GM10847 (cell line): ENCODE data around the gene ZBTB32.

Experiments
- POLR2A ChIP-seq: IDR thresholded peaks from 2 replicates; pipeline ENCODE4 v1.6.1; 2011; ENCODE audit not compliant: insufficient read length; ENCODE audit errors: extremely low read depth

ZBTB32 gene

DNA sequence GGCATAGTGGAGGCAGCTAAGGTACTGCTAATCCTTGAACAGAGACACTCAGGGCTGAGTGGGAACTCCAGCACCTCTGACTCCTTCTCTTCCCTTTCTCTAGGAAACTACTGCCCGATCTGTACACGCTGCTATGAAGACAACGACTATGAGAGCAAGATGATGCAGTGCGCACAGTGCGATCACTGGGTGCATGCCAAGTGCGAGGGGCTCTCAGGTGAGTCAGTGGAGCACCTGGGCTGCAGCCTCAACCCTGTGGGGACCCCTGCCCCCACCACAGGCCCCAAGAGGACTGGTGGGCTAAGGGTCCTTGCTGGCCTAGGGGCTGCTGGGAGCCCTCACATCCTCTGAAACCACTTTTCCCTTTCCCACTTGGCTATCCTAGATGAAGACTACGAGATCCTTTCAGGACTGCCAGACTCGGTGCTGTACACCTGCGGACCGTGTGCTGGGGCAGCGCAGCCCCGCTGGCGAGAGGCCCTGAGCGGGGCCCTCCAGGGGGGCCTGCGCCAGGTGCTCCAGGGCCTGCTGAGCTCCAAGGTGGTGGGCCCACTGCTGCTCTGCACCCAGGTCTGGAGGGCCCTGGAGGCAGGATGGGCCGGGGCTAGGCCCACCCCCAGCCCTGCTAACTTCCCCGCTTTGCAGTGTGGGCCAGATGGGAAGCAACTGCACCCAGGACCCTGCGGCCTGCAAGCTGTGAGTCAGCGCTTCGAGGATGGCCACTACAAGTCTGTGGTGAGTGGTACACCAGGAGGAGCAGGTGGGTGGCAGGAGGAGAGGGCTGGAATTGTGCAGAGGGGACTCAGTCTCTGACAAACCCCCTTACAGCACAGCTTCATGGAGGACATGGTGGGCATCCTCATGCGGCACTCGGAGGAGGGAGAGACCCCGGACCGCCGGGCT is 22.9 kb downstream of the ZBTB32 start:
- TF ChIP-seq POLR2A = no peak

DNA sequence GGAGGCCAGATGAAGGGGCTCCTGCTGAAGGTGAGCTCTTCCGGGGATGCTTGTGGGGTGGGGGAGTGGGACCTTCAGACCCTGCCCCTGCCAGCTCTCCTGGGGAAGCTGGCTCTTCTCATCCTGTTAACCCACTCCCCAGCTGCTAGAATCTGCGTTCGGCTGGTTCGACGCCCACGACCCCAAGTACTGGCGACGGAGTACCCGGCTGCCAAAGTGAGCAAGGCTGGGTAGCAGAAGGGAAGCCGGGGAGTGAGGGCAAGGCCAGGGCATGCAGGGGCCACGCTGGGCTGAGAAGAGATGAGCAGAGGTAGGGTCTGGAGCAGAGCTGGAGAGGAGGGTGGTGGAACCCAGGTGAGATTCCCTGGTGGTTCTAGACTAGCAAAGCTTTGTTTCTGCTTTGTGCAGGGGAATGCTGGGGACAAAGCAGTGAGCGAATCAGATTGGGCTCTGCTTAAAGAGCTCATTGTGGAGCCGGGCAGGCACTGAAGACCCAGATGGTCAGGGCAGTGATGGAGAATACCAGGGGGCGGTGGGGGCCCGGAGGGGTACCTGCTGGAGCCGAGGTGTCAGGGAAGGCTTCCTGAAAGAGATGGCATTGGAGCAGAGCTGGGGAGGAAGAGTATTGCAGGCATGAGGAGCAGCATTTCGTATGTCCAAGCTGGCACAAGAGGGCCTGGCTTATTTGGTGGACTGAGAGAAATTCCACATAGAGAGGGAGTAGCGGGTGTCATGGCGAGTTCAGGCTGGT is 23.8 kb downstream of the ZBTB32 start:
- TF ChIP-seq POLR2A = no peak

DNA sequence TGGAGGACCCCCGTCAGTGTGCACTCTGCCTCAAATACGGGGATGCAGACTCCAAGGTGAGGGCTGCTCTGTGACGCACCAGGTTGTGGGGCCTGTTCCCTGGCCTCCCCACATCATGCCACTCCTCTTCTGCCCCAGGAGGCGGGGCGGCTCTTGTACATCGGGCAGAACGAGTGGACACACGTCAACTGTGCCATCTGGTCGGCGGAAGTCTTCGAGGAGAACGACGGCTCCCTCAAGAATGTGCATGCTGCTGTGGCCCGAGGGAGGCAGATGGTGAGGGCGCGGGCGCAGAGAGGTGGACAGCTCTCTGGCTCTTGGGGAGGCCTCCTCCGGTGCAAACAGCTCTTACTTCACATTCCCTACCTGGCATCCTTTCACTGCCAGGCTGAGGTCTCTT is 24.7 kb downstream of the ZBTB32 start:
- no peak for TF ChIP-seq POLR2A

DNA sequence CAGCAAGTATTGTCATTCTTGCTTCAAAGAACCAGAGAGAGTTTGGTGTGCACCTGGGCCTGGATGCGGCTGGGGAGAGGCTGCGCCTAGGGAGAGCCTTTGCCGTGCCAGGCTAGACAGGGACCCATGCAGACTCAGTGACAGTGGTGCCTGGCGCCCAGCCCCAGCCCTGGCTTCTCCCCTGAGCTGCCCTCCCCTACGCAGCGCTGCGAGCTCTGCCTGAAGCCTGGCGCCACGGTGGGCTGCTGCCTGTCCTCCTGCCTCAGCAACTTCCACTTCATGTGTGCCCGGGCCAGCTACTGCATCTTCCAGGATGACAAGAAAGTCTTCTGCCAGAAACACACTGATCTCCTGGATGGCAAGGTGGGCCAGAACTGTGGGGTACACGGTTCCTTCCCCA is 25.4 kb downstream of the ZBTB32 start:
- no peak for TF ChIP-seq POLR2A

DNA sequence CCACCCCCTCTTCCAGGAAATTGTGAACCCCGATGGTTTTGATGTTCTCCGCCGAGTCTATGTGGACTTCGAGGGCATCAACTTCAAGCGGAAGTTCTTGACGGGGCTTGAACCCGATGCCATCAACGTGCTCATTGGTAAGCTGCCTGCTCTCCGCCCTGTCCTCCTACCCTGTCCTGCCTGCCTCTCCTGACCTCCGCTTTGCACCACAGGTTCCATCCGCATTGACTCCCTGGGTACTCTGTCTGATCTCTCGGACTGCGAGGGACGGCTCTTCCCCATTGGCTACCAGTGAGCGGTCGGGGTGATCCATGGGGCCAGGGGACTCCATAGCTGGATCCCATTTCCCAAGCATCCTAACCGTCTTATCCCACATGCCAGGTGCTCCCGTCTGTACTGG is 26.0 kb downstream of the ZBTB32 start:
- no peak for TF ChIP-seq POLR2A

DNA sequence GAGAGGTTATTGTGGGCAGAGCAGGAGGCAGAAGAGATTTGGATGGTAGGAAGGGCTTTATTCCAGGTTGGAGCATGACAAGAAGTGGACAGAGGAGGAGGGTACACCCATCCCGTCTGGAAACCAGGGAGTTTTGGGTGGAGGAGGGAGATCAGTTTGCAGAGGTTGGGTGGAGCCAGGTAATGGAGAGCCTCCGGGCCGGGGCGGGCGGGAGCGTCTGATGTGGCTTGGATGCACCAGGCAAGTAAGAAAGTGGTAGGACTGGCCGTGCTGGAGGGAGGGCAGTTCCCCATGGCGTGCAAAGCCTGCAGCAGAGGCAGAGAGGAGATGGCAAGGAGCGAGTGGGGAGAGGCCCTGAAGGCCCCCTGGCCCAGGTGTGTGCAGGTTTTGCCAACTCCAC is 27.0 kb downstream of the ZBTB32 start:
- no peak for TF ChIP-seq POLR2A

DNA sequence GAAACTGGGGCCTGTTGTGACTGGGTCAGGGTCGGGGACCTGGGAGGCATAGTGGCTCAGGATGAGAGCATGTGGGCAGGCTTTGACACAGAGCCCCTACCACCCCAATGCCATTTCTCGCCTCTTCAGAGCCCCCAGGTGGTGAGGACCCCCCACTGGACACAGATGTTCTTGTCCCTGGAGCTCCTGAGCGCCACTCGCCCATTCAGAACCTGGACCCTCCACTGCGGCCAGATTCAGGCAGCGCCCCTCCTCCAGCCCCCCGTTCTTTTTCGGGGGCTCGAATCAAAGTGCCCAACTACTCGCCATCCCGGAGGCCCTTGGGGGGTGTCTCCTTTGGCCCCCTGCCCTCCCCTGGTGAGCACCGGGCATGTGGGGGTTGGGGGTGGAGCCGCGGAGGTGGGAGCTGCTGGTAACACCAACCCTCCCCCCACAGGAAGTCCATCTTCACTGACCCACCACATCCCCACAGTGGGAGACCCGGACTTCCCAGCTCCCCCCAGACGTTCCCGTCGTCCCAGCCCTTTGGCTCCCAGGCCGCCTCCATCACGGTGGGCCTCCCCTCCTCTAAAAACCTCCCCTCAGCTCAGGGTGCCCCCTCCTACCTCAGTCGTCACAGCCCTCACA is 27.5 kb downstream of the ZBTB32 start:
- TF ChIP-seq POLR2A = no peak

DNA sequence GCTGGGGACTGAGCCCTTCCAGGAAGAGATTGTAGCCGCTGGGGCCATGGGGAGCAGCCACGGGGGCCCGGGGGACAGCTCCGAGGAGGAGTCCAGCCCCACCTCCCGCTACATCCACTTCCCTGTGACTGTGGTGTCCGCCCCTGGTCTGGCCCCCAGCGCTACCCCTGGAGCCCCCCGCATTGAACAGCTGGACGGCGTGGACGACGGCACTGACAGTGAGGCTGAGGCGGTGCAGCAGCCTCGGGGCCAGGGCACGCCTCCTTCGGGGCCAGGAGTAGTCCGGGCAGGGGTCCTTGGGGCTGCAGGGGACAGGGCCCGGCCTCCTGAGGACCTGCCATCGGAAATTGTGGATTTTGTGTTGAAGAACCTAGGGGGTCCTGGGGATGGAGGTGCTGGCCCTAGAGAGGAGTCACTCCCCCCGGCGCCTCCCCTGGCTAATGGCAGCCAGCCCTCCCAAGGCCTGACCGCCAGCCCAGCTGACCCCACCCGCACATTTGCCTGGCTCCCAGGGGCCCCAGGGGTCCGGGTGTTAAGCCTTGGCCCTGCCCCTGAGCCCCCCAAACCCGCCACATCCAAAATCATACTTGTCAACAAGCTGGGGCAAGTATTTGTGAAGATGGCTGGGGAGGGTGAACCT is 28.3 kb downstream of the ZBTB32 start:
- no peak for TF ChIP-seq POLR2A

DNA sequence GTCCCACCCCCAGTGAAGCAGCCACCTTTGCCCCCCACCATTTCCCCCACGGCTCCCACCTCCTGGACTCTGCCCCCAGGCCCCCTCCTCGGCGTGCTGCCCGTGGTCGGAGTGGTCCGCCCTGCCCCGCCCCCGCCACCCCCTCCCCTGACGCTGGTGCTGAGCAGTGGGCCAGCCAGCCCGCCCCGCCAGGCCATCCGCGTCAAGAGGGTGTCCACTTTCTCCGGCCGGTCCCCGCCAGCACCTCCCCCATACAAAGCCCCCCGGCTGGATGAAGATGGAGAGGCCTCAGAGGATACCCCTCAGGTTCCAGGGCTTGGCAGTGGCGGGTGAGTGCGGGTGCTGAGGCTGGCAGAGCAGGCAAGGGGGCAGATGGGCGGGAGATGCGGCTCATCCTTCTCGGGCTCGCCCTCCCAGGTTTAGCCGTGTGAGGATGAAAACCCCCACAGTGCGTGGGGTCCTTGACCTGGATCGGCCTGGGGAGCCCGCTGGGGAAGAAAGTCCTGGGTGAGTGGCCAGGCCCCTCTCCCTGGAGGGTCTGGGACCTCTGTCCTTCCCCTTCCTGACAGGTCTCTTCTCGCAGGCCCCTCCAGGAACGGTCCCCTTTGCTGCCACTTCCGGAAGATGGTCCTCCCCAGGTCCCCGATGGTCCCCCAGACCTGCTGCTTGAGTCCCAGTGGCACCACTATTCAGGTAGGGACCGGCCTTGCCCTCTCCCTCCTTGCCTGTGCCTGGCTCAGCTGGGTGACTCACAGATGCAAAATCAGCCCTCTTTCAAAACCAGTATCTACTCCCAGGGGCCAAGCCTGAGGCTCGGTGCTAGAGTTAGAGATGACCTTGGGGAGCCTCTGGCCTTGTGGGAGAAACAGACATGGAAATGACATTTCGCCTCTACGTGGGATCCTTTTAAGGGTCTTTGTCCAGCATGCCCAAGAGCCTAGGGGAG is 29.1 kb downstream of the ZBTB32 start:
- TF ChIP-seq POLR2A = no peak

DNA sequence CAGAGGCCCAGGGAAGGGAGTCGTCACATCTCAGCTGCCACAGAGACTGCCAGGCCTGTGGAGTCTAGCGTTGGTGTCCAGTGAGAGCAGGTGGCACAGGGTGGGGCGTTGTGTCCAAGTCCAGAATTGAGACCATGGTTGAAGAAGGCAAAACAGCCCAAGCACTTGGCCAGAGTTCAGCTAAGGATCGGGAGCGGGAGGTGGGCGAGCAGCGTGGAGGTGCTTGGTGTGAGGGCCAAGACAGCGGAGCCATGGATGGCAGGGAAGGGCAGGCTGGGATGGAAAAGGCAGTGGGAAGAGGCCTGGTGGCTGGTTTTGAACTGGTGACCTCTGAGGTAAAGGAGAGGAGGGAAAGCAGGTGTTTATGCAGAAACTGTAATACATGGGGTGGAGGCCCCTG is 29.9 kb downstream of the ZBTB32 start:
- TF ChIP-seq POLR2A = no peak

DNA sequence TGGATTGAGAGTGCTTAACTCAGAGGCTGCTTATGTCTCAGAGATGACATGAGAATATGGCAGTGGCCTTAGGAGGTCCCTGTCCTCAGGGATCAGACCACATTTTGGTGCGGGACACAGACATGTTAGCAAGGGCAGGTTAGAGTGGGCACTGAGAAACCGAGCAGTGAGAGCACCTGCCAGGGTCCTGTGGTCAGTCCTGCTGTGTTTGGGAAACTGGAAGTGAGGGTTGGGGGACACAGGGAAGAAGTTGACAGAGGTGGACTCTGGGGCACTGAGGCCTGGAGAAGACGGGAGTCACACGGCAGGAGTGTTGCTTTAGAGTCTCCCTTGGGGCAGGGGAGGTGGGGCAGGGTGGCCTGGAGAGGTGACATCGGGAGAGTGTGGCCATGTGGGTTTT is 30.5 kb downstream of the ZBTB32 start:
- no peak for TF ChIP-seq POLR2A

DNA sequence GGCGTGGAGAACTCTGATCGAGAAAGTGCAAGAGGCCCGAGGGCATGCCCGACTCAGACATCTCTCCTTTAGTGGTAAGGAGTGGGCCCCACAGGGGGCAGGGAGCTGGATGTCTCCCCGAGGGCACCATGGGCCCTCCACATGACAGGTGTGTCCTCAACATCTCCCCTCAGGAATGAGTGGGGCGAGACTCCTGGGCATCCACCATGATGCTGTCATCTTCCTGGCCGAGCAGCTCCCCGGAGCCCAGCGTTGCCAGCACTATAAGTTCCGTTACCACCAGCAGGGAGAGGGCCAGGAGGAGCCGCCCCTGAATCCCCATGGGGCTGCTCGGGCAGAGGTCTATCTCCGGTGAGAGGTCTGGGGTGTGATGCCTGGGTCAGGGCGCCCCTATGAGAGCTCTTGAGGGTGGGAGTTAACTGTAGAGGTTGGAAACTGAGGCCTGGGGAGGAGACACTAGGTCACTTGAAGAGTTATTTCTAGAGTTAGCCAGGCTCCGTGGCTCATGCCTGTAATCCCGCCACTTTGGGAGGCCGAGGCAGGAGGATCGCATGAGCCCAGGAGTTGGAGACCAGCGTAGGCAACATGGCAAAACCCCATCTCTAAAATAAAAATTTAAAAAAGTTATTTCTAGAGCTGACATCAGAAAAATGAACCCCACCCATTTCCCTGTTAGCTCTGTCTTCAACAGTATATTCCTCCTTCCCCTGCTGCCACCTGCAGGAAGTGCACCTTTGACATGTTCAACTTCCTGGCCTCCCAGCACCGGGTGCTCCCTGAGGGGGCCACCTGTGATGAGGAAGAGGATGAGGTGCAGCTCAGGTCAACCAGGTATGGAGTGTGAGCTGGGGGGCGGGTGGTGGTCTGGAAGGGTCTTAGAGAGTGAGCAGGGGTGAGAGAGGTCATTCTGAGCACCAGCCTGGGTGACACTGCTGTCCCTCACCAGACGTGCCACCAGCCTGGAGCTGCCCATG is 32.8 kb downstream of the ZBTB32 start:
- TF ChIP-seq POLR2A = no peak
